HEK293T (cell line): Measurements from ENCODE around the gene ZNF212.

ENCODE experiments used
- CTCF ChIA-PET: fragments of 350-600 bp; formaldehyde crosslinking; extraction: SDS; loops from one replicate; lab custom pipeline; 2021; ENCODE audit warnings: antibody characterized with exemption, inconsistent platforms; lab: Yijun Ruan, JAX
- POLR2A ChIA-PET: fragments of 350-600 bp; formaldehyde crosslinking; extraction: SDS; loops from one replicate; lab custom pipeline; 2020; ENCODE audit warnings: antibody characterized with exemption, inconsistent platforms; lab: Yijun Ruan, JAX
- DNase-seq: peaks from one replicate; pipeline ENCODE4 v3.0.0; 2012; ENCODE audit warnings: mixed read lengths; ENCODE audit errors: extremely low spot score
- ARNT ChIP-seq: fragments of 450-650 bp; IDR thresholded peaks from 2 replicates; pipeline ENCODE4 v1.6.1; 2017; ENCODE audit warnings: mild to moderate bottlenecking
- BHLHE40 ChIP-seq: fragments of 450-650 bp; IDR thresholded peaks from 2 replicates; pipeline ENCODE4 v1.6.1; 2016; ENCODE audit warnings: mild to moderate bottlenecking, moderate library complexity, borderline replicate concordance
- CTBP1 ChIP-seq: fragments of 450-650 bp; IDR thresholded peaks from 2 replicates; pipeline ENCODE4 v1.6.1; 2016; ENCODE audit warnings: borderline replicate concordance
- ELF4 ChIP-seq: fragments of 450-650 bp; IDR thresholded peaks from 2 replicates; pipeline ENCODE4 v1.6.1; 2017; ENCODE audit warnings: antibody characterized with exemption
- FOXA1 ChIP-seq: fragments of 450-650 bp; IDR thresholded peaks from 2 replicates; pipeline ENCODE4 v1.6.1; 2016; ENCODE audit warnings: mild to moderate bottlenecking
- FOXK2 ChIP-seq: fragments of 450-650 bp; IDR thresholded peaks from 2 replicates; pipeline ENCODE4 v1.6.1; 2016; ENCODE audit warnings: mild to moderate bottlenecking
- FOXM1 ChIP-seq: fragments of 450-650 bp; IDR thresholded peaks from 2 replicates; pipeline ENCODE4 v1.6.1; 2017; ENCODE audit warnings: mild to moderate bottlenecking, borderline replicate concordance
- HDGF ChIP-seq: fragments of 450-650 bp; IDR thresholded peaks from 2 replicates; pipeline ENCODE4 v1.6.1; 2017; ENCODE audit warnings: antibody characterized with exemption, borderline replicate concordance
- L3MBTL2 ChIP-seq: fragments of 450-650 bp; conservative IDR thresholded peaks from 2 replicates; pipeline ENCODE4 v1.6.1; 2016; ENCODE audit warnings: mild to moderate bottlenecking
- LEF1 ChIP-seq: fragments of 450-650 bp; IDR thresholded peaks from 2 replicates; pipeline ENCODE4 v1.6.1; 2017; ENCODE audit warnings: mild to moderate bottlenecking, borderline replicate concordance
- NFRKB ChIP-seq: fragments of 450-650 bp; IDR thresholded peaks from 2 replicates; pipeline ENCODE4 v1.6.1; 2016; ENCODE audit warnings: mild to moderate bottlenecking, moderate library complexity
- PKNOX1 ChIP-seq: fragments of 450-650 bp; IDR thresholded peaks from 2 replicates; pipeline ENCODE4 v1.6.1; 2016
- SP1 ChIP-seq: fragments of 450-650 bp; IDR thresholded peaks from 2 replicates; pipeline ENCODE4 v1.6.1; 2017
- SUZ12 ChIP-seq: fragments of 450-650 bp; IDR thresholded peaks from 2 replicates; pipeline ENCODE4 v1.6.1; 2016; ENCODE audit warnings: mild to moderate bottlenecking
- TARDBP ChIP-seq: fragments of 450-650 bp; IDR thresholded peaks from 2 replicates; pipeline ENCODE4 v1.6.1; 2016
- ZNF384 ChIP-seq: fragments of 450-650 bp; IDR thresholded peaks from 2 replicates; pipeline ENCODE4 v1.6.1; 2016

ZNF212 gene

GRCh38 chr7:149217570-149217969 lies 21.9 kb upstream of the ZNF212 start:
- DNase-seq, result no peak
- ChIA-PET POLR2A (no interaction called here), CTCF (no interaction called here)
- TF ChIP-seq PKNOX1 (no peak), TARDBP (no peak), SUZ12 (no peak), NFRKB (no peak), CTBP1 (no peak), FOXK2 (no peak)

GRCh38 chr7:149218469-149219420 lies 20.7 kb upstream of the ZNF212 start:
- POLR2A ChIA-PET, result interaction anchor here (0.8 to 1.0 kb wide), 2 partner anchors 11 to 24 kb away, joined by 3 read pairs; partner anchors contain the start of gene ZNF282
- DNase-seq, result no peak
- TF ChIP-seq ARNT, result no peak
- TF ChIP-seq TARDBP, result no peak
- TF ChIP-seq BHLHE40, result no peak
- no peak for TF ChIP-seq PKNOX1
- no peak for TF ChIP-seq L3MBTL2
- TF ChIP-seq ELF4, result no peak
- no peak for TF ChIP-seq FOXM1
- no peak for TF ChIP-seq HDGF
- TF ChIP-seq NFRKB, result no peak
- TF ChIP-seq LEF1, result no peak
- no peak for TF ChIP-seq CTBP1
- no peak for TF ChIP-seq FOXA1
- CTCF ChIA-PET, result interaction anchor here (0.7 to 1.2 kb wide), 2 partner anchors 10 to 23 kb away, joined by 3 read pairs; partner anchors contain the start of gene ZNF282

- POLR2A ChIA-PET, result no interaction called here
- CTCF ChIA-PET, result no interaction called here
- no peak for DNase-seq
- TF ChIP-seq BHLHE40, result no peak
- TF ChIP-seq ARNT, result no peak
- no peak for TF ChIP-seq SP1
- no peak for TF ChIP-seq FOXK2
- no peak for TF ChIP-seq LEF1
- no peak for TF ChIP-seq FOXM1
- TF ChIP-seq CTBP1, result no peak
- TF ChIP-seq SUZ12, result no peak
- TF ChIP-seq NFRKB, result no peak
Observed at GRCh38 chr7:149220534-149220933, 18.9 kb upstream of the ZNF212 start.

- POLR2A ChIA-PET, result no interaction called here
Observed at GRCh38 chr7:149223176-149223575, 16.3 kb upstream of the ZNF212 start.

GRCh38 chr7:149223761-149224160 lies 15.7 kb upstream of the ZNF212 start:
- POLR2A ChIA-PET, result no interaction called here
- CTCF ChIA-PET, result no interaction called here
- no peak for TF ChIP-seq BHLHE40
- TF ChIP-seq FOXA1, result no peak
- TF ChIP-seq ARNT, result no peak
- TF ChIP-seq SUZ12, result no peak
- TF ChIP-seq SP1, result no peak
- TF ChIP-seq L3MBTL2, result no peak
- no peak for TF ChIP-seq LEF1
- no peak for TF ChIP-seq FOXM1
- no peak for TF ChIP-seq ELF4
- TF ChIP-seq NFRKB, result no peak
- TF ChIP-seq CTBP1, result no peak
- no peak for TF ChIP-seq HDGF
- no peak for TF ChIP-seq PKNOX1
- TF ChIP-seq FOXK2, result no peak
- TF ChIP-seq TARDBP, result no peak
- no peak for TF ChIP-seq ZNF384
- DNase-seq, result no peak

More at GRCh38 chr7:149223176-149223575, 16.3 kb upstream of the ZNF212 start:
- TF ChIP-seq CTBP1, result no peak
- no peak for TF ChIP-seq SUZ12
- no peak for TF ChIP-seq HDGF
- no peak for TF ChIP-seq PKNOX1
- TF ChIP-seq BHLHE40, result no peak
- TF ChIP-seq TARDBP, result no peak
- no peak for TF ChIP-seq FOXA1
- no peak for DNase-seq
- CTCF ChIA-PET, result no interaction called here

GRCh38 chr7:149224352-149224751 lies 15.1 kb upstream of the ZNF212 start:
- TF ChIP-seq FOXK2, result no peak
- TF ChIP-seq LEF1, result no peak
- TF ChIP-seq L3MBTL2, result no peak
- TF ChIP-seq ZNF384, result no peak
- TF ChIP-seq FOXM1, result no peak
- no peak for TF ChIP-seq FOXA1
- no peak for TF ChIP-seq SP1
- TF ChIP-seq SUZ12, result no peak
- no peak for TF ChIP-seq CTBP1
- no peak for TF ChIP-seq ELF4
- TF ChIP-seq TARDBP, result no peak
- no peak for TF ChIP-seq ARNT
- no peak for TF ChIP-seq HDGF
- TF ChIP-seq NFRKB, result no peak
- TF ChIP-seq BHLHE40, result no peak
- DNase-seq, result no peak
- ChIA-PET CTCF (no interaction called here), POLR2A (no interaction called here)
